DOHH2 (cell line): Measurements from ENCODE around the gene CTIF.

Experiments
- H3F3A ChIP-seq: fragments of 200-600 bp; sonication (generic), shearing (Covaris generic); 2 replicates; pipeline ENCODE4 v1.6.0; 2016; ENCODE audit warnings: antibody characterized with exemption, mild to moderate bottlenecking; ENCODE audit not compliant: control insufficient read depth, insufficient read depth
- H3K27ac ChIP-seq: fragments of 200-600 bp; sonication (generic); 2 replicates; pipeline ENCODE4 v1.5.1; 2014; ENCODE audit warnings: low read depth, mild to moderate bottlenecking, low read length, moderate library complexity
- H3K27me3 ChIP-seq: fragments of 200-600 bp; sonication (generic); 2 replicates; pipeline ENCODE4 v1.6.1; 2014; ENCODE audit warnings: mild to moderate bottlenecking, low read length, mixed read lengths; ENCODE audit not compliant: control insufficient read depth
- H3K36me3 ChIP-seq: fragments of 200-600 bp; sonication (generic); 2 replicates; pipeline ENCODE4 v1.6.1; 2014; ENCODE audit warnings: mild to moderate bottlenecking, low read length, moderate library complexity, mixed read lengths; ENCODE audit not compliant: control insufficient read depth
- H3K4me1 ChIP-seq: fragments of 200-600 bp; sonication (generic); 2 replicates; pipeline ENCODE4 v1.6.1; 2014; ENCODE audit warnings: mild to moderate bottlenecking, low read length, mixed read lengths; ENCODE audit not compliant: control insufficient read depth
- H3K4me2 ChIP-seq: fragments of 200-600 bp; sonication (generic); 2 replicates; pipeline ENCODE4 v1.6.0; 2014; ENCODE audit warnings: mild to moderate bottlenecking, low read length, moderate library complexity
- H3K4me3 ChIP-seq: fragments of 200-600 bp; sonication (generic); 2 replicates; pipeline ENCODE4 v1.5.1; 2014; ENCODE audit warnings: mild to moderate bottlenecking, low read length, mixed read lengths
- H3K79me2 ChIP-seq: fragments of 200-600 bp; sonication (generic); 2 replicates; pipeline ENCODE4 v1.6.1; 2014; ENCODE audit warnings: mild to moderate bottlenecking, low read length, mixed read lengths; ENCODE audit not compliant: control insufficient read depth
- H3K9me2 ChIP-seq: fragments of 200-600 bp; sonication (generic); replicated peaks from 2 replicates; pipeline ENCODE4 v1.6.1; 2014; ENCODE audit warnings: mild to moderate bottlenecking, low read length, mixed read lengths; ENCODE audit not compliant: control insufficient read depth
- H3K9me3 ChIP-seq: fragments of 200-600 bp; sonication (generic); 2 replicates; pipeline ENCODE4 v1.6.1; 2014; ENCODE audit warnings: antibody characterized with exemption, low read length, mixed read lengths; ENCODE audit not compliant: control insufficient read depth, insufficient read depth
- H4K20me1 ChIP-seq: fragments of 200-600 bp; sonication (generic); 2 replicates; pipeline ENCODE4 v1.6.0; 2014; ENCODE audit warnings: low read depth, mild to moderate bottlenecking, antibody characterized with exemption, low read length, moderate library complexity; ENCODE audit not compliant: control insufficient read depth, insufficient read depth
- EZH2phosphoT487 ChIP-seq: fragments of 200-600 bp; sonication (generic); IDR thresholded peaks from 2 replicates; pipeline ENCODE4 v1.6.1; 2017; ENCODE audit warnings: borderline replicate concordance, mild to moderate bottlenecking, antibody characterized with exemption, low read length, moderate library complexity, mixed read lengths
- TF ChIP-seq, protein P1 (sequence below): fragments of 200-600 bp; sonication (generic); IDR thresholded peaks from one replicate; pipeline ENCODE4 v1.5.1; 2014; ENCODE audit warnings: antibody characterized with exemption, mild to moderate bottlenecking, low read depth, low read length; ENCODE audit not compliant: poor library complexity, severe bottlenecking

The CTIF gene

GRCh38 chr18:48723016-48723415 lies 184.2 kb downstream of the CTIF start:
- no peak for TF ChIP-seq EZH2phosphoT487
- TF ChIP-seq, protein P1, sequence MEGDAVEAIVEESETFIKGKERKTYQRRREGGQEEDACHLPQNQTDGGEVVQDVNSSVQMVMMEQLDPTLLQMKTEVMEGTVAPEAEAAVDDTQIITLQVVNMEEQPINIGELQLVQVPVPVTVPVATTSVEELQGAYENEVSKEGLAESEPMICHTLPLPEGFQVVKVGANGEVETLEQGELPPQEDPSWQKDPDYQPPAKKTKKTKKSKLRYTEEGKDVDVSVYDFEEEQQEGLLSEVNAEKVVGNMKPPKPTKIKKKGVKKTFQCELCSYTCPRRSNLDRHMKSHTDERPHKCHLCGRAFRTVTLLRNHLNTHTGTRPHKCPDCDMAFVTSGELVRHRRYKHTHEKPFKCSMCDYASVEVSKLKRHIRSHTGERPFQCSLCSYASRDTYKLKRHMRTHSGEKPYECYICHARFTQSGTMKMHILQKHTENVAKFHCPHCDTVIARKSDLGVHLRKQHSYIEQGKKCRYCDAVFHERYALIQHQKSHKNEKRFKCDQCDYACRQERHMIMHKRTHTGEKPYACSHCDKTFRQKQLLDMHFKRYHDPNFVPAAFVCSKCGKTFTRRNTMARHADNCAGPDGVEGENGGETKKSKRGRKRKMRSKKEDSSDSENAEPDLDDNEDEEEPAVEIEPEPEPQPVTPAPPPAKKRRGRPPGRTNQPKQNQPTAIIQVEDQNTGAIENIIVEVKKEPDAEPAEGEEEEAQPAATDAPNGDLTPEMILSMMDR = no peak
- H3K27ac ChIP-seq = no peak overlapping the region
- 0 out of 2 replicates have a peak, but pooled peaks cover 3% of the 10 kb centered on the region for H3K27me3 ChIP-seq

DNA sequence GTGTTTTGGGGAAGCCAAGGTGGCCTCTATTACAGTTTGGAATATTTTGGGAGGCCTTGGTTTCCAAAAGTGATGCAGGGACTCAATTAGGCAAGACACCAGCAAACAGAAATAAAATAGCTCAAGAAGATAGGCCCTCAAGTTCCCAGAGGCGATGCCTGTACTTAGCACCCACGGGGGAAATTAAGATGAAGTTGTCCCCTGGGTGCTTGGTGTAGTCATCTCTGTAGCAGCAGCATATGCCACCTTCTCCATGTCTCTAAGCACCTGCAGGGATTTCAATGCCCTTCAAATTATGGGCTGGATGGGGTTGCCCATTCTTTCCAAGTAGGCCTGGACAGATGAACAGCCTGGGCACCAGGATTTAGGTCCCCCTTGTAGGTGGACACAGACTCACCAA lies 185.0 kb downstream of the CTIF start:
- no peaks in the 10 kb centered on the region for H3K36me3 ChIP-seq

More at GRCh38 chr18:48723016-48723415, 184.2 kb downstream of the CTIF start:
- no peak overlapping the region for H3K4me3 ChIP-seq
- H3K9me3 ChIP-seq = no peaks in the 10 kb centered on the region
- H3K4me2 ChIP-seq = no peak overlapping the region
- H4K20me1 ChIP-seq = no peaks in the 10 kb centered on the region
- no peaks in the 10 kb centered on the region for H3K79me2 ChIP-seq
- no peaks in the 10 kb centered on the region for H3K9me2 ChIP-seq
- H3F3A ChIP-seq = no peaks in the 10 kb centered on the region
- no peaks in the 10 kb centered on the region for H3K36me3 ChIP-seq
- H3K4me1 ChIP-seq = no peaks in the 10 kb centered on the region

DNA sequence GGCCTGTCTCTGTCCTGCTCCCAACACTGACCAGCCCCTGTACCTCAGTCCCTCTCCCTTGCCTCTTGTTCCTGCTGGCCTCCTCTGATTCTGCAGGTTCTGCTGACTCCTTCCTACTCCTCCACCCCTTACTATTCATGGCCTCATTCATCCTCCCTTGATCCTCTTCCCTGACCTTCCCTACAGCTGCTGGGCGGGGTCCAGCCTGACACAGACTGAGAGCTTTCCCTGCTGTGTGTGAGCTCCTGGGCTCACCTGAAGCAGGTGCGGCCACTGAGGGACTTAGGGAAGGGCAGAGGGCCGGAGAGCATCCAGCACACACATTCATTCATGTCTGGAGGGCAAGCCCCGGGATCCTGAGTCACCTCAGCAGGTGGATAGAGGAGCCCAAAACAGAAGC lies 185.6 kb downstream of the CTIF start:
- no peak for TF ChIP-seq EZH2phosphoT487
- TF ChIP-seq, protein P1 = no peak
- no peaks in the 10 kb centered on the region for H3K79me2 ChIP-seq
- no peaks in the 10 kb centered on the region for H3F3A ChIP-seq
- H3K9me2 ChIP-seq = no peaks in the 10 kb centered on the region
- no peak overlapping the region for H3K4me3 ChIP-seq
- no peaks in the 10 kb centered on the region for H3K36me3 ChIP-seq
- H4K20me1 ChIP-seq = no peaks in the 10 kb centered on the region
- no peaks in the 10 kb centered on the region for H3K9me3 ChIP-seq
- H3K4me1 ChIP-seq = no peaks in the 10 kb centered on the region
- no peak overlapping the region for H3K27ac ChIP-seq
- H3K4me2 ChIP-seq = no peak overlapping the region
- 0 out of 2 replicates have a peak, but pooled peaks cover 3% of the 10 kb centered on the region for H3K27me3 ChIP-seq

More for the DNA sequence above, 185.0 kb downstream of the CTIF start:
- H3F3A ChIP-seq = no peaks in the 10 kb centered on the region
- no peak overlapping the region for H3K27ac ChIP-seq
- H3K9me2 ChIP-seq = no peaks in the 10 kb centered on the region
- no peak overlapping the region for H3K4me2 ChIP-seq
- no peaks in the 10 kb centered on the region for H3K4me1 ChIP-seq
- H3K4me3 ChIP-seq = no peak overlapping the region
- H4K20me1 ChIP-seq = no peaks in the 10 kb centered on the region
- H3K27me3 ChIP-seq = 0 out of 2 replicates have a peak, but pooled peaks cover 3% of the 10 kb centered on the region
- no peaks in the 10 kb centered on the region for H3K79me2 ChIP-seq
- no peaks in the 10 kb centered on the region for H3K9me3 ChIP-seq
- TF ChIP-seq, protein P1 = no peak
- no peak for TF ChIP-seq EZH2phosphoT487
